ENCODE measurements around the gene SHROOM3.

Gene SHROOM3

DNA sequence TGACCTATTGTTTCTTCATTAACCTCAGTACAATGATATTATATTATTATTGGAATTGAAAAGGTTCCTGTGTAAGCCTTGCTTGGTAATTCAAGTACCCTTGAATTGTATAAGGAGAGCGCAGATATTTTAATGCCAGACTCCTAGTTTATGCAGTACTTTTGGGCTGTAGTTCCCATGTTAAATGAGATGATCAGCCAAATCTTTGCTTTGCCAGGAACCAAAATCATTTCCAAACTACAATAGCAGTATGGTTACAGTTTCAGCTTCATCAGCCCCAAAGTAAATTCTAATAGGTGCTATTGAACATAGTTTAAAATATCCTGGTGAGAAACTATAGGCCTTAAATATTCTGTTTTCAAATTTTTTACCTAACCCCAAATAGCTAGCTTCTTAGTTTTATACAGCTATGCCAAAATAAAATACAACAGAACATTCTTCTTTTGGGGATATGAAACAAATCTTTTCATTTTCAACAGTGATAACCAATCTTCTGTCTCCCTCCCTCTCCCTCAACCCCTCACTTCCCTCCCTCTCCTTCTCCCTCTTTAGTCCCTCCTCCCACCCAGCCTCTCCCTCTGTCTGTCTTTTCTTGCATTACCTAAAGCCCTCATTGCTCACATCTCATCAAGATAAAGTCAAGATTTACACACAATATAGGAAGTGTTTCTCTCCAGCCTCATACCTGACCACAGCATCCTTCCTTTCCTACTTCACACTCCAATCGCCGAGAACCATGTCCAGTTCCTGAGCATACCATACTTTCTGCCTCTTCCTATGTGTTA is 190.1 kb downstream of the SHROOM3 start:
- Histone ChIP-seq H3K27ac (ENCODE audit: low read depth in 2 of 2, low read length in 2 of 2) (peak overlapping the region; percentile 38 to 86), H3K4me1 (ENCODE audit: control insufficient read depth in 2 of 2, insufficient read depth in 2 of 2, low read length in 2 of 2) (peaks cover 28 to 60% of the 10 kb centered on the region in 2 donors)

DNA sequence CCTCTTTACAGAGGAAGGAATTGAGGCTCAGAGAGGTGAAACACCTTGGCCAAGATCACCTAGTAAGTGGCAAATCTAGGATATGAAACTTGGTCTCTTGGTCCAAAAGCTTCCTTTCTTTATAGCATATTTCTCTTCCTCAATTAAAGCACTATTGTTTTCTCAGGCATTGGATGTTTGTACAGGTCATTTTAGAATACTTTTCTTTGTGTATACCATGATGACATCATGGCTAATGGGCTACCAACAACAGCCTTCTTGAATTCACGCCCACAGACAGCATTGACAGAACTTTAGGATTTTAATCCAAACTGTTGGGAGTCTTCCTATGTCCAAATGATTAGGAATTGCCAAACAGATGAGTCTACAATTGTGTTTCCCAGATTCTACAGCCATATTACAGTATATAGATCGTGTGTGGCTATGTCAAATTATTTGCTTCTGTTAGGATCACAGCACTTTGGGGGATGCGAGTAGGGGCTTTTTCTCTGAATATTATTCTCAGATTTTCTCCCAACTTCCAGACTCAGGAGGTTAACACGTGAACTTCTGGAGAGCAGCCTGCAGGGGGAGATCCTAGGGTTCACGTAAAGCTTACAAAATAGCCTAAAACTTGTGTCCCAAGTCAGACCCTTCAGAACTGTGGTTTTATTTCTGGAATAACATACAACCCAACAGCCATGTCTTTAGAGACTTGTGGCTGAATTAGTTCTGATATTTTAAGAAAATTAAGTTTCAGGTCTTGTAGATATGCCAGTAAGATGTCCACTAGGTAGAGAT is 191.8 kb downstream of the SHROOM3 start:
- Histone ChIP-seq H3K9ac (ENCODE audit: low read depth in 1 of 2, low read length in 2 of 2) (no peak overlapping the region), H3K4me1 (ENCODE audit: control insufficient read depth in 2 of 2, insufficient read depth in 2 of 2, low read length in 2 of 2) (peaks cover 23 to 47% of the 10 kb centered on the region in 2 donors), H3K4me3 (ENCODE audit: low read length in 2 of 2) (no peak overlapping the region), H3K27ac (ENCODE audit: low read depth in 2 of 2, low read length in 2 of 2) (peak overlapping the region; percentile 38 to 63), H3K36me3 (ENCODE audit: control insufficient read depth in 2 of 2, insufficient read depth in 2 of 2, low read length in 2 of 2) (peaks cover 0 to 3% of the 10 kb centered on the region in 2 donors), H3K27me3 (ENCODE audit: control insufficient read depth in 2 of 2, insufficient read depth in 2 of 2, low read length in 2 of 2) (no peaks in the 10 kb centered on the region), H3K9me3 (ENCODE audit: control insufficient read depth in 2 of 2, low read length in 2 of 2) (no peaks in the 10 kb centered on the region)

More for the DNA sequence above, 190.1 kb downstream of the SHROOM3 start:
- Histone ChIP-seq H3K4me3 (ENCODE audit: low read length in 2 of 2) (no peak overlapping the region), H3K9me3 (ENCODE audit: control insufficient read depth in 2 of 2, low read length in 2 of 2) (no peaks in the 10 kb centered on the region), H3K27me3 (ENCODE audit: control insufficient read depth in 2 of 2, insufficient read depth in 2 of 2, low read length in 2 of 2) (no peaks in the 10 kb centered on the region), H3K9ac (ENCODE audit: low read depth in 1 of 2, low read length in 2 of 2) (no peak overlapping the region), H3K36me3 (ENCODE audit: control insufficient read depth in 2 of 2, insufficient read depth in 2 of 2, low read length in 2 of 2) (no peaks in the 10 kb centered on the region)

DNA sequence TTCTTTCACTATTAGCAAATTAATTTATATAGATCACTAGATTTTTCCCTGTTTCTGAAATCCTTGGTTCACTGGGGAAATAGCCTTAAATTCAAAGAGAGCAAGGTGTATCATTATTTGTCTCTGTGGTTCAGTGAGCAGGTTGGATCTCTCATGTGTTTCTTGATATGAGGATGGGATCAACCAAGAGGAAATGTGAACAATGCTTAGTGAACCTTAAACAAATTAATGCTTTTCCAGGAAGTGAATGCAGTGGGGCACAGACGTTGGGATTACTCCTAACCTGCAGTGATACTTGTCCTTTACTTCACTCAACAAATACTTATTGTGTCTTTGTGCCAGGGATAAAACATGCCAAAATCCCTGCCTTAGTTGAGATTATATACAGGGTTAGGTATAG is 193.2 kb downstream of the SHROOM3 start:
- no peak overlapping the region for H3K27ac ChIP-seq (ENCODE audit: low read depth in 2 of 2, low read length in 2 of 2)
- peaks cover 15 to 33% of the 10 kb centered on the region in 2 donors for H3K4me1 ChIP-seq (ENCODE audit: control insufficient read depth in 2 of 2, insufficient read depth in 2 of 2, low read length in 2 of 2)

DNA sequence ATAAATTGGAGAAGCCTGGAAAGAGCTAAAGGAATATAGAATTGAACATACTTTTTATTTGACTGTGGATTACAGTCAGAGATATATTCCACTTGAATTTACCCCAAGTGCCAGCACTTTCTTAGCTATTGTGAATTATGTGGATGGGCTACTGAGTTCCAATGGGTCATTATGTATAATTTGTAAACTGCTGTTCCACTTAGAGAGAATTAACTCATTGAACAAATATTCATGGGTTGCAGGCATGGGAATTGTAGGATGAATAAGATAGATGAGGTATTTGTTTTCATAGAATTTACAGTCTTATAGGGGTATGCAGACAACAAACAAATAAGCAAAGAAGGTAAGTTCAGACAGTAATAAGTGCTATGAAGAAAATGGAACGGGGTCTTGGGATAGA is 195.7 kb downstream of the SHROOM3 start:
- no peak overlapping the region for H3K4me3 ChIP-seq (ENCODE audit: low read length in 2 of 2)
- peaks cover 4 to 10% of the 10 kb centered on the region in 2 donors for H3K36me3 ChIP-seq (ENCODE audit: control insufficient read depth in 2 of 2, insufficient read depth in 2 of 2, low read length in 2 of 2)
- H3K9me3 ChIP-seq (ENCODE audit: control insufficient read depth in 2 of 2, low read length in 2 of 2), result no peaks in the 10 kb centered on the region
- peaks cover 0 to 11% of the 10 kb centered on the region in 2 donors for H3K4me1 ChIP-seq (ENCODE audit: control insufficient read depth in 2 of 2, insufficient read depth in 2 of 2, low read length in 2 of 2)
- no peak overlapping the region for H3K27ac ChIP-seq (ENCODE audit: low read depth in 2 of 2, low read length in 2 of 2)
- no peak overlapping the region for H3K9ac ChIP-seq (ENCODE audit: low read depth in 1 of 2, low read length in 2 of 2)
- no peaks in the 10 kb centered on the region for H3K27me3 ChIP-seq (ENCODE audit: control insufficient read depth in 2 of 2, insufficient read depth in 2 of 2, low read length in 2 of 2)

More for the DNA sequence above, 193.2 kb downstream of the SHROOM3 start:
- Histone ChIP-seq H3K4me3 (ENCODE audit: low read length in 2 of 2) (no peak overlapping the region), H3K9me3 (ENCODE audit: control insufficient read depth in 2 of 2, low read length in 2 of 2) (no peaks in the 10 kb centered on the region), H3K9ac (ENCODE audit: low read depth in 1 of 2, low read length in 2 of 2) (no peak overlapping the region), H3K36me3 (ENCODE audit: control insufficient read depth in 2 of 2, insufficient read depth in 2 of 2, low read length in 2 of 2) (peaks cover 0 to 3% of the 10 kb centered on the region in 2 donors), H3K27me3 (ENCODE audit: control insufficient read depth in 2 of 2, insufficient read depth in 2 of 2, low read length in 2 of 2) (no peaks in the 10 kb centered on the region)

DNA sequence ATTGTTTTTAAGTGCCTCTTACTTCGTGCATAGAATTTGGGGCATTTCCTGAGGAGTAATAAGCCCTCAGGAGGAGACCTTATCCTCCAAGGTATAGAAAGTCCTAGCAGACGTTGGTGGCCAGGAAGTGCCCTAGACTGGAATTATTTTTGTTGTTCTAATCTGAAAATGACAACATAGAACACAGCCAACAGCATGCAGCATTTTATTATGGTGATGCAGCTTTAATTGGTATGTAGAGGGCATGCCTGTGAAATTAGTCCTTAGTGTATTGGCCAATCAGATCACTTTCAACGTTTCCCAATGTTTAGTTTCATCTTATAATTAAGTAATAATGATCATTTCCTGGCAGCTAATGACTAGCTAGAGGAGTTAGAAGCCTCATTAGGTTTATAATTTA is 199.2 kb downstream of the SHROOM3 start:
- Histone ChIP-seq H3K4me3 (ENCODE audit: low read length in 2 of 2) (no peak overlapping the region), H3K27me3 (ENCODE audit: control insufficient read depth in 2 of 2, insufficient read depth in 2 of 2, low read length in 2 of 2) (no peaks in the 10 kb centered on the region), H3K4me1 (ENCODE audit: control insufficient read depth in 2 of 2, insufficient read depth in 2 of 2, low read length in 2 of 2) (no peaks in the 10 kb centered on the region), H3K9ac (ENCODE audit: low read depth in 1 of 2, low read length in 2 of 2) (no peak overlapping the region), H3K9me3 (ENCODE audit: control insufficient read depth in 2 of 2, low read length in 2 of 2) (no peaks in the 10 kb centered on the region), H3K27ac (ENCODE audit: low read depth in 2 of 2, low read length in 2 of 2) (no peak overlapping the region), H3K36me3 (ENCODE audit: control insufficient read depth in 2 of 2, insufficient read depth in 2 of 2, low read length in 2 of 2) (peaks cover 4 to 19% of the 10 kb centered on the region in 2 donors)

DNA sequence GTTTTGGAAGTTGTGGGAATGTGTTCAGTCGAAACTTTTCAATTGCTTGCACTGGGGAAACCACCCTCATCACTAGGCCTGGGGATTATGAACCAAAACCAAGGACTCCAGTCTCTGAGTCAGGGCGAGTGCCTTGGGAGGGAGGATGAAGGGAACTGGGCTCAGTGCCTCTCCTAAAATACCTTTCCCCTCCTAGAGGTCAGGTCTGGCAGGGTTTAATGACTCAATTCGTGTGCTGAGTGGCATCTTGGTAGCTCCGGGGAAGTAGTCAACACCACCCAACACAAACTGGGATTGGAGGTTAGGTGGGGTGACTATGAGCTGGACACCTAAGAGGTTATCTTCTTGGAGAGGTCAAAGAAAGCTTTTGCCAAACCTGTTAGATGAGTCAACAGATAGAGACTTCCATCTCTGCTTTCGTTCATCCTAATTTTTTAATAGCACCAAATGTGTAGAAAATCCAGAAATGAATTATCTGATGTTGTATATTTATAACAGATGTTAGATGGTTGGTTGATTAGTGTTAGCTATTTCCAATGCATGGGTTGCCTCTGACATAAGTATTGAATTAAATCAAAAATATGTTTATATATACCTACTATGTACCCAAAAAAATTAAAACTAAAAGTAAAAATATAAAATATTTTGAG is 202.8 kb downstream of the SHROOM3 start:
- H3K4me1 ChIP-seq (ENCODE audit: control insufficient read depth in 2 of 2, insufficient read depth in 2 of 2, low read length in 2 of 2), result peaks cover 0 to 9% of the 10 kb centered on the region in 2 donors

DNA sequence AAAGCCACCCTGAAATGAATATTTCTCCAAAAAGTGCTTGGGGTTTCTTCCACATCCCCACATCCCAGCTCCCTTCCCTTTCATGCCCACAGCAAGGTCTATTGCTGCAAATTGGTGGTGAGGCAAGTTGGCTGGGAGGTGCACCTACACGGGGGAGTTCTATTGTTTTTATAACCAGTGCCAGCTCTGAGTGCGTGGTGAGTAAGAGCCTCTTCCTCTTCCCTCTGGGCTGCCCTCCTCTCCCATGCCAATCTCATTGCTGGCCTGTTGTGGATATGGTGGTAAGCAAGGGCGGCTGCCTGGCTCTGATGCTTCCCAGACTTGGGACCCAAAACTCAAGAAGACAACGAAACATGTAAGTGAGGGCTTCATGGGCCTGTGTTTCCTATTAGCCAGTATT is 204.3 kb downstream of the SHROOM3 start:
- Histone ChIP-seq H3K27ac (ENCODE audit: low read depth in 2 of 2, low read length in 2 of 2) (no peak overlapping the region), H3K9me3 (ENCODE audit: control insufficient read depth in 2 of 2, low read length in 2 of 2) (no peaks in the 10 kb centered on the region), H3K9ac (ENCODE audit: low read depth in 1 of 2, low read length in 2 of 2) (no peak overlapping the region), H3K27me3 (ENCODE audit: control insufficient read depth in 2 of 2, insufficient read depth in 2 of 2, low read length in 2 of 2) (no peaks in the 10 kb centered on the region), H3K4me3 (ENCODE audit: low read length in 2 of 2) (no peak overlapping the region), H3K4me1 (ENCODE audit: control insufficient read depth in 2 of 2, insufficient read depth in 2 of 2, low read length in 2 of 2) (peaks cover 0 to 9% of the 10 kb centered on the region in 2 donors), H3K36me3 (ENCODE audit: control insufficient read depth in 2 of 2, insufficient read depth in 2 of 2, low read length in 2 of 2) (peaks cover 4 to 16% of the 10 kb centered on the region in 2 donors)

More for the DNA sequence above, 202.8 kb downstream of the SHROOM3 start:
- Histone ChIP-seq H3K27me3 (ENCODE audit: control insufficient read depth in 2 of 2, insufficient read depth in 2 of 2, low read length in 2 of 2) (no peaks in the 10 kb centered on the region), H3K9me3 (ENCODE audit: control insufficient read depth in 2 of 2, low read length in 2 of 2) (no peaks in the 10 kb centered on the region), H3K36me3 (ENCODE audit: control insufficient read depth in 2 of 2, insufficient read depth in 2 of 2, low read length in 2 of 2) (peaks cover 4 to 16% of the 10 kb centered on the region in 2 donors), H3K27ac (ENCODE audit: low read depth in 2 of 2, low read length in 2 of 2) (no peak overlapping the region), H3K9ac (ENCODE audit: low read depth in 1 of 2, low read length in 2 of 2) (no peak overlapping the region), H3K4me3 (ENCODE audit: low read length in 2 of 2) (no peak overlapping the region)

DNA sequence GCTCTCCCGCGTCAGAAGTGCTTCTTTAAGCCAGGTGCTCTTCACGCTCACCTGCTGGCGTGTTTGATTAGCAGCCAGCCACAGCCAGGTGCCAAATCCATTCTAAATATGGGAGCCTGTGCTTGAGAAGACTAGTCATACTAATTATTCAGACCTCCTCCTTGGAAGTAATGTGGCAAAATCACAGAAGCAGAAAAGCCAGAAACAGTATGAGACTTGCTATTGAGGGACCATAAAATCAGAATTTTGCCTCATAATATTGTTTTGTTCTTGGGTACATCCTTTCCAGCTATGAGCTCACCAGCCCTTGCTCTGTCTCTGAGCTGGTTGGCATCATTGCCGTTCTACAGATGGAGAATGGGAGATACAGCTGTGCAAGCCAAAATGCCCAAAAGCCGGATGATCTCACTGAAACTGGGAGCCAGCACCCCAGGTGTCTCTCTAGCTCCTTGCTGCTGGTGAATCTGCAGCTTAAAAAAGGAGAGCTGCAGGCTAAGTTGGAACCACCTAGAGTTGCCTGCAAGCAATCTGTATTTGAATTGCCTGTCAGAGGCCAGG is 205.4 kb downstream of the SHROOM3 start:
- no peaks in the 10 kb centered on the region for H3K27me3 ChIP-seq (ENCODE audit: control insufficient read depth in 2 of 2, insufficient read depth in 2 of 2, low read length in 2 of 2)
- no peak overlapping the region for H3K9ac ChIP-seq (ENCODE audit: low read depth in 1 of 2, low read length in 2 of 2)
- no peaks in the 10 kb centered on the region for H3K9me3 ChIP-seq (ENCODE audit: control insufficient read depth in 2 of 2, low read length in 2 of 2)
- no peak overlapping the region for H3K4me3 ChIP-seq (ENCODE audit: low read length in 2 of 2)
- peaks cover 0 to 13% of the 10 kb centered on the region in 2 donors for H3K4me1 ChIP-seq (ENCODE audit: control insufficient read depth in 2 of 2, insufficient read depth in 2 of 2, low read length in 2 of 2)
- H3K27ac ChIP-seq (ENCODE audit: low read depth in 2 of 2, low read length in 2 of 2), result peak overlapping the region in 1 of 2 donors; percentile 21
- peaks cover 0 to 11% of the 10 kb centered on the region in 2 donors for H3K36me3 ChIP-seq (ENCODE audit: control insufficient read depth in 2 of 2, insufficient read depth in 2 of 2, low read length in 2 of 2)

DNA sequence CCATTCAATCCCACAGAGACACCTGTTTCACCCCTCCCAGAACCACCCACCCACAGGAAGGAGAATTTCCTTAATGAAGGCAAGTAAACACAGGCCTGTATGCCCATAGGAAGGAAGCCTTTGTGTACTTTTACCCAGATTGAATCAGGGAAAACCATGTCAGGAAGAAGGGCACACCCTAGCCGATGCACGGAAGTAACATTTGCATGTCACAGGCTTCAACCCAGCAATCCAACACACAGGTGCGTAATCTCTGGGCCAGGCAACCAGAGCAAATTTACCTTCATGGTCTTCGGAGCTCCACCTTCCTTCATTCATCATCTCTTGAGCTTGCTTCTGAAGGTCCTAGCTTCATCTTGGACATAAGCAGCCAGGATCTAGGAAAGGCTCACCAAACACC is 206.3 kb downstream of the SHROOM3 start:
- H3K9me3 ChIP-seq (ENCODE audit: control insufficient read depth in 2 of 2, low read length in 2 of 2), result no peaks in the 10 kb centered on the region
- H3K27ac ChIP-seq (ENCODE audit: low read depth in 2 of 2, low read length in 2 of 2), result peak overlapping the region in 1 of 2 donors; percentile 32
- H3K4me3 ChIP-seq (ENCODE audit: low read length in 2 of 2), result no peak overlapping the region
- H3K27me3 ChIP-seq (ENCODE audit: control insufficient read depth in 2 of 2, insufficient read depth in 2 of 2, low read length in 2 of 2), result no peaks in the 10 kb centered on the region
- peaks cover 0 to 8% of the 10 kb centered on the region in 2 donors for H3K36me3 ChIP-seq (ENCODE audit: control insufficient read depth in 2 of 2, insufficient read depth in 2 of 2, low read length in 2 of 2)
- peaks cover 0 to 13% of the 10 kb centered on the region in 2 donors for H3K4me1 ChIP-seq (ENCODE audit: control insufficient read depth in 2 of 2, insufficient read depth in 2 of 2, low read length in 2 of 2)
- H3K9ac ChIP-seq (ENCODE audit: low read depth in 1 of 2, low read length in 2 of 2), result no peak overlapping the region
